KMS-11 (cell line): ENCODE measurements around the gene SRP9.
"Not testable (repeated sequence)": the region's sequence is repeated elsewhere in the genome, so short reads cannot be mapped to it uniquely, and the experiment has no call there.

Experiments used
- H2AFZ ChIP-seq: fragments of 200-600 bp; sonication (generic); 2 replicates; pipeline ENCODE4 v1.6.1; 2016; ENCODE audit warnings: antibody characterized with exemption, mixed run types, low read depth
- H3K27ac ChIP-seq: fragments of 200-600 bp; sonication (generic); 2 replicates; pipeline ENCODE4 v1.6.1; 2016; ENCODE audit warnings: mild to moderate bottlenecking, mixed run types
- H3K27me3 ChIP-seq: fragments of 200-600 bp; sonication (generic); 2 replicates; pipeline ENCODE4 v1.6.1; 2017; ENCODE audit warnings: mild to moderate bottlenecking, low read depth, mixed run types, moderate library complexity; ENCODE audit not compliant: insufficient read depth
- H3K36me3 ChIP-seq: fragments of 200-600 bp; sonication (generic); 2 replicates; pipeline ENCODE4 v1.6.1; 2017; ENCODE audit warnings: mild to moderate bottlenecking, mixed run types; ENCODE audit not compliant: insufficient read depth
- H3K4me1 ChIP-seq: fragments of 200-600 bp; sonication (generic); 2 replicates; pipeline ENCODE4 v1.6.1; 2016; ENCODE audit warnings: mild to moderate bottlenecking, low read depth, mixed run types; ENCODE audit not compliant: poor library complexity, severe bottlenecking
- H3K4me2 ChIP-seq: fragments of 200-600 bp; sonication (generic); 2 replicates; pipeline ENCODE4 v1.7.0; 2016; ENCODE audit warnings: mild to moderate bottlenecking, mixed run types
- H3K4me3 ChIP-seq: fragments of 200-600 bp; sonication (generic); IDR thresholded peaks from 2 replicates; pipeline ENCODE4 v1.6.1; 2017; ENCODE audit warnings: low read depth, low read length, mixed read lengths; ENCODE audit not compliant: insufficient read depth
- H3K79me2 ChIP-seq: fragments of 200-600 bp; sonication (generic); 2 replicates; pipeline ENCODE4 v1.6.1; 2016; ENCODE audit warnings: low read depth, mixed run types; ENCODE audit not compliant: insufficient read depth
- H3K9ac ChIP-seq: fragments of 200-600 bp; sonication (generic); 2 replicates; pipeline ENCODE4 v1.6.1; 2016; ENCODE audit warnings: mild to moderate bottlenecking, mixed run types
- H4K20me1 ChIP-seq: fragments of 200-600 bp; sonication (generic); 2 replicates; pipeline ENCODE4 v1.6.1; 2016; ENCODE audit warnings: mild to moderate bottlenecking, mixed run types; ENCODE audit not compliant: insufficient read depth
- TF ChIP-seq, protein P1 (sequence below): fragments of 200-600 bp; sonication (generic); conservative IDR thresholded peaks from 2 replicates; pipeline ENCODE4 v1.6.1; 2017; ENCODE audit warnings: low read depth, mild to moderate bottlenecking, antibody characterized with exemption, low read length, moderate library complexity, mixed read lengths

The SRP9 gene

DNA sequence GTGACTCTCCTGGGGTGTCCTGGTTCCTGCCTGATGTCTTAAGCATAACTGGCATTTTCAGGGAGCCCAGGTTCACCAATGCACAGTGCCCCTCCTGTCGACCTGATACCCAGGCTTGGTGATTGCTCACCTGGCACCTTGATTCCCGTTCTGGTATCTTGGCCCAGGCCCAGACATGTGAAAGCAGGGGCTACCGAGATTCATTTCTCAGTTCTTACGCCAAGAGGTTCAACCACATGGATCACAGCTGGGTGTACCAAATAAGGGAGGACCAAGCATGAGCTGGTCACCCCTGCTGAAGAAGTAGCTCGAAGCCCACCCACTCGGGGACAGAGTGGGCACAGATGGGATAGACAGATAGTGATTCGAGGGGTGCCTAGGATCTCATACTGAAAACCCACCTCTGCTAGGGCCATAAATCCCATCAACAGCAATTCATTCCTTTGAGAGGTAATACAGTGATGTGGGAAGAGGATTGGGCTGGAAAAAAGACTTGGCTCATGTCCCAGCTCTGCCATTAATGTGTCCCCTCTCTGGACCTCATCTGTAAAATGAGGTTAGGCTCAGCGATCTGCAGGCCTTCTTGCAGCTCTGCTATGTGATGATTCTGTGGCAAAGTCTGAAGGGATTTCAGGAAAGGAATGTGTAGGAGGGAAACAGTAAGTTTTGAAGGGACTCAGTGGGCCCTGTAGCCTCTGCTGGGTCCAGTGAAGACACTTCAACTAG is 35.0 kb downstream of the SRP9 start:
- no peak overlapping the region for H3K9ac ChIP-seq
- H3K4me2 ChIP-seq: peak overlapping the region; percentile 17; the same call in 1 of the 2 replicates
- H3K79me2 ChIP-seq: no peaks in the 10 kb centered on the region

DNA sequence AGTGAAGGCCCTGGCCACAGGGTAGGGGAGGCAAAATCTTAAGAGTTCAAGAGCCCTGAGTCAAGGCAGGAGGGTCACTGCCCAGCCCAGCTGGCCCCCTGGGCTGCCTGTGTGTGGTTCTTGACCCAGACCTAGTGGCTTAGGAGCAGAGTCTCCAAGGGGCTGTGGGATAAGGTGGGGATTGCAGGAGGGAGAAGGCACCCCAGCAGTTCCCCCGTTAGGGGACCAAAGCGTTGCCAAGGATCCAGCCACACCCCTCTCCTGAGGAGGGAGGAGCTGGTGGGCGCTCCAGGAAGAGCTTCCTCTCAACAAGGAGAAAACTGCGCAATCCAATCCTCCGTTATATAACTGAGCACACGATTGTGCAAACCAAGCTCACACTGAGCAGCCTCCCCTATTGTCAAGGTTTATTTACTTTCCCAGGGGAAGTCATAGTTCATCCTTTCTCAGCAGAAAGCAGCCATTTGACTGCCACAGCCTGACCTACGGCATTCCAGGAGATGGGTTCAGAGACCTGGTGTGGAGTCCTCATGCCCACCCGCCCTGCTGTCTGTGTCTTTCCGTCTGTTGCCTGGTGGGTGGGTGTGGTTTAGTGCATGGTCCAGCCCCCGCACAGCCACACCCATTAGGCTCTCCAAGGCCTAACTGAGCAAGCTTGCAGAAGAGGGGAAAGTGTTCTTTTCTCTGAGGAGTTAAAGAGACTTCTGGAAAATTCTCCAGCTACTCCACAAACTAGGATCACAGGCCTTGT is 35.8 kb downstream of the SRP9 start:
- H3K4me1 ChIP-seq: peaks cover 41% of the 10 kb centered on the region
- no peaks in the 10 kb centered on the region for H3K27me3 ChIP-seq
- TF ChIP-seq, protein P1, sequence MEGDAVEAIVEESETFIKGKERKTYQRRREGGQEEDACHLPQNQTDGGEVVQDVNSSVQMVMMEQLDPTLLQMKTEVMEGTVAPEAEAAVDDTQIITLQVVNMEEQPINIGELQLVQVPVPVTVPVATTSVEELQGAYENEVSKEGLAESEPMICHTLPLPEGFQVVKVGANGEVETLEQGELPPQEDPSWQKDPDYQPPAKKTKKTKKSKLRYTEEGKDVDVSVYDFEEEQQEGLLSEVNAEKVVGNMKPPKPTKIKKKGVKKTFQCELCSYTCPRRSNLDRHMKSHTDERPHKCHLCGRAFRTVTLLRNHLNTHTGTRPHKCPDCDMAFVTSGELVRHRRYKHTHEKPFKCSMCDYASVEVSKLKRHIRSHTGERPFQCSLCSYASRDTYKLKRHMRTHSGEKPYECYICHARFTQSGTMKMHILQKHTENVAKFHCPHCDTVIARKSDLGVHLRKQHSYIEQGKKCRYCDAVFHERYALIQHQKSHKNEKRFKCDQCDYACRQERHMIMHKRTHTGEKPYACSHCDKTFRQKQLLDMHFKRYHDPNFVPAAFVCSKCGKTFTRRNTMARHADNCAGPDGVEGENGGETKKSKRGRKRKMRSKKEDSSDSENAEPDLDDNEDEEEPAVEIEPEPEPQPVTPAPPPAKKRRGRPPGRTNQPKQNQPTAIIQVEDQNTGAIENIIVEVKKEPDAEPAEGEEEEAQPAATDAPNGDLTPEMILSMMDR: no peak
- H3K36me3 ChIP-seq: no peaks in the 10 kb centered on the region
- no peaks in the 10 kb centered on the region for H3K79me2 ChIP-seq
- H2AFZ ChIP-seq: no peak overlapping the region
- H3K9ac ChIP-seq: no peak overlapping the region
- no peak overlapping the region for H3K27ac ChIP-seq
- no peaks in the 10 kb centered on the region for H4K20me1 ChIP-seq
- H3K4me2 ChIP-seq: no peak overlapping the region
- no peak overlapping the region for H3K4me3 ChIP-seq

More for the DNA sequence above, 35.0 kb downstream of the SRP9 start:
- TF ChIP-seq, protein P1: no peak
- Histone ChIP-seq H3K4me1 (peaks cover 34% of the 10 kb centered on the region), H4K20me1 (no peaks in the 10 kb centered on the region), H3K4me3 (no peak overlapping the region), H2AFZ (no peak overlapping the region), H3K36me3 (no peaks in the 10 kb centered on the region), H3K27ac (no peak overlapping the region), H3K27me3 (no peaks in the 10 kb centered on the region)

DNA sequence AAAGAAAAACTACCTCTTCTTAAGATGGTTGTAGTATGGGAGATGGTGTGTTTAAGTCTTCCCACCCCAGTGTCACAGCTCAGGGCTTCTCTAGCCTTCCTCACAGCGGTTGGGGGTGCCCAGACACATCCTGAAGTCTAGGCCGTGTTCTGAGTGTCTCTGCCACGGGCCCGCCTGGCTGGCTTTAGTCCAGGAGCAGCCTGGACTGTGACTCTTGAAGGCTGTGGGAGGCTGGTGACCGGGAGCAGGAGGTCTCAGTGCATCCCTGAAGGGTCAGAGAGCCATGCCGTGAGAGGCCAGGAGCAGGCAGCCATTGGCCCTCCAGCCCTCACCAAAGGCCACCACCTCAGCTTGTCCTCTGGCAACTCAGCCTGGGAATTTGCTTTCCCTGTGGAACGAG is 36.8 kb downstream of the SRP9 start:
- TF ChIP-seq, protein P1: no peak
- Histone ChIP-seq H3K4me2 (no peak overlapping the region), H3K4me1 (peaks cover 39% of the 10 kb centered on the region), H3K79me2 (no peaks in the 10 kb centered on the region), H3K9ac (no peak overlapping the region), H3K27ac (no peak overlapping the region), H4K20me1 (no peaks in the 10 kb centered on the region), H2AFZ (no peak overlapping the region), H3K36me3 (no peaks in the 10 kb centered on the region), H3K27me3 (no peaks in the 10 kb centered on the region), H3K4me3 (no peak overlapping the region)

DNA sequence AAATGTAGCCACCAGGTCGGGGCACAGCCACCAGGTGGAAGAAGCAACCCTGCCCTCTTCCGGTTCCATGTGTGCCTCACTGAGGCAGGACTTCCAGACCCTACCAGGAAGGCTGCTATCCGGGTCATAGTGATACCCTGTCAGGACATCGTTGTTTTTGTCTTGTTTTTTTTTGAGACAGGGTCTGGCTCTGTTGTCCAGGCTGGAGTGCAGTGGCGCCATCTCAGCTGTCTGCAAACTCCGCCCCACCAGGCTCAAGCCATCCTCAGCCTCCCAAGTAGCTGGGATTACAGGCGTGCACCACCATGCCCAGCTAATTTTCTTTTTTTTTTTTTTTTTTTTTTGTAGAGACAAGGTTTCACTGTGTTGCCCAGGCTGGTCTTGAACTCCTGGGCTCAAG is 37.5 kb downstream of the SRP9 start:
- H3K27ac ChIP-seq, H3K27me3 ChIP-seq, H4K20me1 ChIP-seq, H2AFZ ChIP-seq, H3K9ac ChIP-seq, H3K4me3 ChIP-seq, H3K36me3 ChIP-seq, H3K4me2 ChIP-seq, H3K79me2 ChIP-seq: not testable (repeated sequence)
- peaks cover 36% of the 10 kb centered on the region for H3K4me1 ChIP-seq
